IMR-90 (cell line): ENCODE data around the gene EPB41L1. TPM values are rescaled to one million over a fixed set of nuclear protein-coding genes. Genes with fewer than 3 reads are reported as not detected.

Source experiments
- ATAC-seq: fragments of 200-7000 bp; cut with Tn5 transposase; 2 replicates; pipeline ENCODE4 v1.9.1; 2020; ENCODE audit warnings: low read depth, mild to moderate bottlenecking, moderate library complexity
- BruUV-seq: library from RNA; stranded (reverse); fragments of 400-500 nt; replicated peaks from 2 replicates; lab custom pipeline; 2021; lab: Mats Ljungman, UMichigan
- CTCF ChIA-PET: fragments of 300-600 bp; formaldehyde crosslinking; extraction: SDS; loops from one replicate; lab custom pipeline; 2021; ENCODE audit warnings: antibody characterized with exemption; lab: Yijun Ruan, JAX
- POLR2A ChIA-PET: fragments of 300-600 bp; sonication (Branson Sonifier 250); formaldehyde crosslinking; loops from one replicate; lab custom pipeline; 2022; ENCODE audit warnings: antibody characterized with exemption; ENCODE audit not compliant: unreplicated experiment; lab: Charles Lee
- DNase-seq: peaks from one replicate; pipeline ENCODE4 v3.0.0; 2013
- H2AFZ ChIP-seq: replicated peaks from 2 replicates; pipeline ENCODE3; 2013; ENCODE audit warnings: low read length, mild to moderate bottlenecking; ENCODE audit not compliant: poor library complexity
- H2AK5ac ChIP-seq: 2 replicates; pipeline ENCODE4 v1.6.1; 2013; ENCODE audit warnings: low read depth, low read length, inconsistent platforms
- H2AK9ac ChIP-seq: replicated peaks from 2 replicates; pipeline ENCODE3; 2013; ENCODE audit warnings: mild to moderate bottlenecking, low read depth, low read length, moderate library complexity; ENCODE audit not compliant: poor library complexity
- H2BK120ac ChIP-seq: 2 replicates; pipeline ENCODE4 v1.6.1; 2013; ENCODE audit warnings: low read depth, low read length, inconsistent platforms
- H2BK15ac ChIP-seq: 3 replicates; pipeline ENCODE4 v1.6.1; 2013; ENCODE audit warnings: low read depth, low read length, inconsistent platforms
- H2BK20ac ChIP-seq: 2 replicates; pipeline ENCODE4 v1.6.1; 2013; ENCODE audit warnings: low read depth, mild to moderate bottlenecking, inconsistent platforms, low read length, moderate library complexity
- H2BK5ac ChIP-seq: 2 replicates; pipeline ENCODE4 v1.6.1; 2013; ENCODE audit warnings: mild to moderate bottlenecking, low read depth, low read length, inconsistent platforms; ENCODE audit not compliant: poor library complexity, severe bottlenecking
- H3K14ac ChIP-seq: replicated peaks from 2 replicates; pipeline ENCODE4 v1.6.1; 2013; ENCODE audit warnings: low read depth, low read length, inconsistent platforms
- H3K18ac ChIP-seq: 2 replicates; pipeline ENCODE4 v1.6.1; 2013; ENCODE audit warnings: low read depth, low read length, control low read depth
- H3K23ac ChIP-seq: 2 replicates; pipeline ENCODE4 v1.6.1; 2013; ENCODE audit warnings: low read depth, low read length, inconsistent platforms
- H3K27ac ChIP-seq: 2 replicates; pipeline ENCODE4 v1.5.1; 2013; ENCODE audit warnings: mild to moderate bottlenecking, control low read depth, low read length; ENCODE audit not compliant: insufficient read depth
- H3K27me3 ChIP-seq: 2 replicates; pipeline ENCODE4 v1.6.1; 2013; ENCODE audit warnings: low read length; ENCODE audit not compliant: control insufficient read depth, insufficient read depth
- H3K36me3 ChIP-seq: 2 replicates; pipeline ENCODE4 v1.6.1; 2013; ENCODE audit warnings: low read length, mixed read lengths; ENCODE audit not compliant: control insufficient read depth, insufficient read depth
- H3K4ac ChIP-seq: 2 replicates; pipeline ENCODE4 v1.6.1; 2013; ENCODE audit warnings: low read depth, low read length, inconsistent platforms
- H3K4me1 ChIP-seq: 2 replicates; pipeline ENCODE4 v1.6.1; 2013; ENCODE audit warnings: low read length, mixed read lengths; ENCODE audit not compliant: control insufficient read depth, insufficient read depth
- H3K4me2 ChIP-seq: 2 replicates; pipeline ENCODE4 v1.6.1; 2013; ENCODE audit warnings: low read depth, mild to moderate bottlenecking, control low read depth, low read length, moderate library complexity
- H3K4me3 ChIP-seq: 2 replicates; pipeline ENCODE4 v1.5.1; 2013; ENCODE audit warnings: low read depth, mild to moderate bottlenecking, control low read depth, low read length, moderate library complexity; ENCODE audit not compliant: insufficient read depth
- H3K56ac ChIP-seq: 2 replicates; pipeline ENCODE4 v1.6.1; 2013; ENCODE audit warnings: low read length, inconsistent platforms; ENCODE audit not compliant: insufficient read depth; ENCODE audit errors: extremely low read depth
- H3K79me1 ChIP-seq, 2 experiments: 2 replicates each; pipeline ENCODE4 v1.6.1; 2013; ENCODE audit warnings: low read length in 2 of 2, inconsistent platforms in 1 of 2, low read depth in 1 of 2
- H3K9ac ChIP-seq: 2 replicates; pipeline ENCODE4 v1.6.1; 2013; ENCODE audit warnings: low read depth, low read length, control low read depth
- H3K9me1 ChIP-seq: 2 replicates; pipeline ENCODE4 v1.6.1; 2013; ENCODE audit warnings: low read length, inconsistent platforms; ENCODE audit not compliant: insufficient read depth
- H3K9me3 ChIP-seq: 2 replicates; pipeline ENCODE4 v1.6.1; 2013; ENCODE audit warnings: low read length; ENCODE audit not compliant: control insufficient read depth, insufficient read depth
- H4K20me1 ChIP-seq: 2 replicates; pipeline ENCODE4 v1.6.1; 2013; ENCODE audit warnings: low read length, inconsistent platforms; ENCODE audit not compliant: insufficient read depth
- H4K5ac ChIP-seq: 2 replicates; pipeline ENCODE4 v1.6.1; 2013; ENCODE audit warnings: mild to moderate bottlenecking, low read depth, low read length, control low read depth
- H4K8ac ChIP-seq, 2 experiments: 2 replicates each; pipeline ENCODE4 v1.6.1; 2013; ENCODE audit warnings: low read depth in 2 of 2, low read length in 2 of 2, control low read depth in 1 of 2, inconsistent platforms in 1 of 2
- H4K91ac ChIP-seq: 2 replicates; pipeline ENCODE4 v1.6.1; 2013; ENCODE audit warnings: low read depth, low read length, inconsistent platforms; ENCODE audit not compliant: insufficient read depth
- CEBPB ChIP-seq: IDR thresholded peaks from 2 replicates; pipeline ENCODE4 v1.6.1; 2012; ENCODE audit warnings: low read depth, low read length, improper control_type of control experiment
- CTCF ChIP-seq: conservative IDR thresholded peaks from 2 replicates; pipeline ENCODE4 v1.5.1; 2012; ENCODE audit warnings: mild to moderate bottlenecking, low read depth, low read length, improper control_type of control experiment
- ELK1 ChIP-seq: fragments of 150-350 bp; IDR thresholded peaks from 2 replicates; pipeline ENCODE4 v1.6.1; 2016; ENCODE audit warnings: low read depth, mild to moderate bottlenecking, low read length, moderate library complexity, borderline replicate concordance
- MAFK ChIP-seq: IDR thresholded peaks from 2 replicates; pipeline ENCODE4 v1.6.1; 2012; ENCODE audit warnings: low read depth, low read length, improper control_type of control experiment
- MAZ ChIP-seq: IDR thresholded peaks from 2 replicates; pipeline ENCODE4 v1.6.1; 2012; ENCODE audit warnings: low read depth, mild to moderate bottlenecking, low read length, improper control_type of control experiment, moderate library complexity, borderline replicate concordance
- RAD21 ChIP-seq: IDR thresholded peaks from 2 replicates; pipeline ENCODE4 v1.6.1; 2012; ENCODE audit warnings: low read length, improper control_type of control experiment
- RCOR1 ChIP-seq: IDR thresholded peaks from 2 replicates; pipeline ENCODE4 v1.6.1; 2012; ENCODE audit warnings: mild to moderate bottlenecking, low read length, improper control_type of control experiment; ENCODE audit not compliant: insufficient replicate concordance
- RFX5 ChIP-seq: IDR thresholded peaks from 2 replicates; pipeline ENCODE4 v1.8.0; 2012; ENCODE audit warnings: low read depth, mild to moderate bottlenecking, low read length, moderate library complexity
- dilution Hi-C: fragments of 300-500 bp; cut with HindIII; formaldehyde crosslinking; loops from one replicate; pipeline ENCODE4 v1.14.3; 2018; ENCODE audit warnings: low sequenced_read_pairs; ENCODE audit not compliant: unreplicated experiment
- in situ Hi-C: fragments of 300-500 bp; cut with MboI; formaldehyde crosslinking; loops from 3 replicates; pipeline ENCODE4 v1.14.3; 2019; ENCODE audit warnings: low sequenced_read_pairs, inconsistent platforms, mixed read lengths
- intact Hi-C: fragments of 100-400 bp; cut with micrococcal nuclease; formaldehyde crosslinking; loops from 2 replicates; pipeline ENCODE4 v1.10.0; 2022
- polyA plus RNA-seq, 3 experiments: library from polyadenylated mRNA; depleted of rRNA; stranded (reverse); fragments of >200 nt; gene quantifications; 2 replicates each; pipeline ENCODE4 v1.2.3, GENCODE V29; 2012; ENCODE audit warnings: low replicate concordance in 1 of 3
- total RNA-seq: library from RNA; depleted of rRNA; stranded (reverse); fragments of >200 nt; gene quantifications from 2 replicates; pipeline ENCODE4 v1.2.3, GENCODE V29; 2012

EPB41L1 gene
- total and polyA plus RNA-seq, 2 of the 4 experiments (the other 2 are of a cell fraction) = 12.5 to 33.7 TPM

GRCh38 chr20:36115925-36116324 lies 38.6 kb upstream of the EPB41L1 start:
- no peak overlapping the region for H3K18ac ChIP-seq
- no peak overlapping the region for H3K9ac ChIP-seq
- in situ Hi-C loops = no loop called here
- no peaks in the 10 kb centered on the region for H3K79me1 ChIP-seq
- H4K5ac ChIP-seq = no peak overlapping the region
- H2BK20ac ChIP-seq = no peak overlapping the region
- no peaks in the 10 kb centered on the region for H3K36me3 ChIP-seq
- H3K4ac ChIP-seq = no peak overlapping the region
- no TSS peak for BruUV-seq
- no peak overlapping the region for H3K27ac ChIP-seq
- H3K14ac ChIP-seq = no peak overlapping the region
- ChIA-PET CTCF (no interaction called here), POLR2A (no interaction called here)
- peaks cover 3% of the 10 kb centered on the region; the same call in 1 of the 2 replicates for H3K4me1 ChIP-seq
- no peak overlapping the region for H2AK5ac ChIP-seq
- no peak overlapping the region for H2BK5ac ChIP-seq
- no peak overlapping the region for H3K4me2 ChIP-seq
- dilution Hi-C loops = no loop called here
- H3K23ac ChIP-seq = no peak overlapping the region
- H4K20me1 ChIP-seq = 0 out of 2 replicates have a peak, but pooled peaks cover 3% of the 10 kb centered on the region
- H3K4me3 ChIP-seq = no peak overlapping the region
- ATAC-seq (no peak), DNase-seq (no peak)
- TF ChIP-seq RCOR1 (no peak), RAD21 (no peak), MAFK (no peak), CEBPB (no peak), CTCF (no peak), MAZ (no peak), RFX5 (no peak), ELK1 (no peak)
- H3K9me1 ChIP-seq = peaks cover 4% of the 10 kb centered on the region
- H4K8ac ChIP-seq = no peak overlapping the region
- no peak overlapping the region for H2AK9ac ChIP-seq
- H4K91ac ChIP-seq = no peak overlapping the region
- H3K9me3 ChIP-seq = no peaks in the 10 kb centered on the region
- no peak overlapping the region for H2BK120ac ChIP-seq
- peaks cover 35% of the 10 kb centered on the region for H3K27me3 ChIP-seq
- intact Hi-C loops = no loop called here
- H2AFZ ChIP-seq = no peak overlapping the region
- no peak overlapping the region for H3K56ac ChIP-seq
- no peak overlapping the region for H2BK15ac ChIP-seq
